Mesendoderm (in vitro differentiated cells): ENCODE data around the gene MAGEA4.

Experiments
- DNase-seq: peaks from one replicate; pipeline ENCODE4 v3.0.0; 2013
- H2AK5ac ChIP-seq: 2 replicates; pipeline ENCODE4 v1.6.1; 2013; ENCODE audit warnings: low read length, inconsistent platforms
- H2BK120ac ChIP-seq: 2 replicates; pipeline ENCODE4 v1.6.1; 2013; ENCODE audit warnings: low read depth, mild to moderate bottlenecking, low read length, moderate library complexity, mixed read lengths
- H2BK15ac ChIP-seq: replicated peaks from 2 replicates; pipeline ENCODE4 v1.6.1; 2013; ENCODE audit warnings: low read depth, mild to moderate bottlenecking, moderate library complexity
- H2BK5ac ChIP-seq: 2 replicates; pipeline ENCODE4 v1.6.1; 2013; ENCODE audit warnings: low read length, inconsistent platforms
- H3K18ac ChIP-seq: 2 replicates; pipeline ENCODE4 v1.6.1; 2013; ENCODE audit warnings: mild to moderate bottlenecking, low read length, mixed read lengths
- H3K23ac ChIP-seq: one replicate; pipeline ENCODE4 v1.6.1; 2013; ENCODE audit warnings: low read length
- H3K27ac ChIP-seq: 2 replicates; pipeline ENCODE4 v1.5.1; 2013; ENCODE audit warnings: low read depth, mild to moderate bottlenecking, inconsistent platforms, low read length, moderate library complexity
- H3K27me3 ChIP-seq: 2 replicates; pipeline ENCODE4 v1.6.1; 2013; ENCODE audit warnings: low read length, control low read depth, mild to moderate bottlenecking, inconsistent platforms; ENCODE audit not compliant: insufficient read depth, poor library complexity
- H3K36me3 ChIP-seq: 2 replicates; pipeline ENCODE4 v1.6.1; 2013; ENCODE audit warnings: low read length, inconsistent platforms; ENCODE audit not compliant: control insufficient read depth, insufficient read depth
- H3K4ac ChIP-seq: one replicate; pipeline ENCODE4 v1.6.1; 2013; ENCODE audit warnings: low read depth, mild to moderate bottlenecking, low read length, moderate library complexity
- H3K4me1 ChIP-seq: 2 replicates; pipeline ENCODE4 v1.6.1; 2013; ENCODE audit warnings: low read depth, low read length, inconsistent platforms; ENCODE audit not compliant: control insufficient read depth
- H3K4me2 ChIP-seq: 2 replicates; pipeline ENCODE4 v1.6.1; 2013; ENCODE audit warnings: low read length
- H3K4me3 ChIP-seq: 2 replicates; pipeline ENCODE4 v1.5.1; 2013; ENCODE audit warnings: mild to moderate bottlenecking, low read length
- H3K56ac ChIP-seq: one replicate; pipeline ENCODE4 v1.6.1; 2013; ENCODE audit warnings: low read length
- H3K79me1 ChIP-seq: 2 replicates; pipeline ENCODE4 v1.6.1; 2013; ENCODE audit warnings: low read length, inconsistent platforms
- H3K79me2 ChIP-seq: 2 replicates; pipeline ENCODE4 v1.6.1; 2013; ENCODE audit warnings: mild to moderate bottlenecking, low read length; ENCODE audit not compliant: control insufficient read depth, insufficient read depth
- H3K9ac ChIP-seq: 2 replicates; pipeline ENCODE4 v1.6.1; 2013; ENCODE audit warnings: low read length, inconsistent platforms
- H4K5ac ChIP-seq: one replicate; pipeline ENCODE4 v1.6.1; 2013; ENCODE audit warnings: low read length
- H4K8ac ChIP-seq: one replicate; pipeline ENCODE4 v1.6.1; 2013; ENCODE audit warnings: low read depth, mild to moderate bottlenecking, control low read depth, low read length, moderate library complexity
- WGBS: extraction: QIAGEN DNeasy Blood & Tissue Kit; methylation state at CpG from one replicate; pipeline ENCODE4 v1.1.7; 2013; ENCODE audit warnings: low lambda C conversion rate, missing lambda C conversion rate; ENCODE audit not compliant: insufficient coverage; ENCODE audit errors: extremely low coverage; 5-methylcytosine and 5-hydroxymethylcytosine counted together

The MAGEA4 gene

DNA sequence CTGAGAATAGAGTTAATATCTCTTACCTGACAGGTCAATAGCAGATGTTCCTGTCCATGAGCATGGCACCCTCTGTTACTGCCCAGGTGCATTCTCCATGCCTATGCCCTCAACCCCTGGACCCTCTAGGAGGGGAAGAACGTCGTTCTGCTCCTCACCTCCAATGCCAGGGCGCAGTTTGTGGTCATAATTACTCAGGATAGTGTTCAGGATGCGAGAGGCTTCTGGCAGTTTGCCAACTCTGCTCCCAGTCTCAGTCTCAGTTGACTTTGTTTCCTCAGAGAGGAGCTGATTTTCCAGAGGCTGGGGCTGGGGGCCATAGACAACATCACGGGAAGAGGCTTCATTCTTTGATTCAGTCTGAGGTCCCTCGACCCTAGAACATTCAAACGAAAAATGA, 57.3 kb downstream of the MAGEA4 start:
- no peaks in the 10 kb centered on the region for H3K79me2 ChIP-seq
- no peaks in the 10 kb centered on the region for H3K27me3 ChIP-seq
- DNase-seq = no peak
- no peak overlapping the region for H4K5ac ChIP-seq
- no peaks in the 10 kb centered on the region for H3K4me1 ChIP-seq
- no peak overlapping the region for H3K18ac ChIP-seq
- H4K8ac ChIP-seq = no peak overlapping the region
- no peak overlapping the region for H3K27ac ChIP-seq
- H3K9ac ChIP-seq = no peak overlapping the region
- no peak overlapping the region for H3K56ac ChIP-seq
- H3K36me3 ChIP-seq = no peaks in the 10 kb centered on the region
- no CpG with 5 or more reads among the region's 7 CpGs for WGBS
- no peak overlapping the region for H3K4me2 ChIP-seq
- H2AK5ac ChIP-seq = no peak overlapping the region
- no peaks in the 10 kb centered on the region for H3K79me1 ChIP-seq
- H3K23ac ChIP-seq = no peak overlapping the region
- H2BK5ac ChIP-seq = no peak overlapping the region
- H3K4ac ChIP-seq = no peak overlapping the region
- H2BK15ac ChIP-seq = no peak overlapping the region
- H3K4me3 ChIP-seq = no peak overlapping the region
- H2BK120ac ChIP-seq = no peak overlapping the region

GRCh38 chrX:151970661-151971060, 58.0 kb downstream of the MAGEA4 start:
- Histone ChIP-seq H3K27me3 (no peaks in the 10 kb centered on the region), H3K4ac (no peak overlapping the region), H3K9ac (no peak overlapping the region), H4K8ac (no peak overlapping the region), H4K5ac (no peak overlapping the region), H3K4me3 (no peak overlapping the region), H3K27ac (no peak overlapping the region), H2AK5ac (no peak overlapping the region), H3K4me2 (no peak overlapping the region), H2BK120ac (no peak overlapping the region), H3K4me1 (no peaks in the 10 kb centered on the region), H3K23ac (no peak overlapping the region), H3K79me2 (no peaks in the 10 kb centered on the region), H3K18ac (no peak overlapping the region), H3K56ac (no peak overlapping the region), H3K79me1 (no peaks in the 10 kb centered on the region), H3K36me3 (no peaks in the 10 kb centered on the region), H2BK5ac (no peak overlapping the region), H2BK15ac (no peak overlapping the region)
- no peak for DNase-seq
- WGBS = no CpG with 5 or more reads among the region's 6 CpGs

GRCh38 chrX:151973060-151973661, 60.5 kb downstream of the MAGEA4 start:
- no peak overlapping the region for H3K56ac ChIP-seq
- H3K79me2 ChIP-seq = no peaks in the 10 kb centered on the region
- no peaks in the 10 kb centered on the region for H3K79me1 ChIP-seq
- H3K4me2 ChIP-seq = no peak overlapping the region
- no peak overlapping the region for H4K5ac ChIP-seq
- H4K8ac ChIP-seq = no peak overlapping the region
- H3K4me1 ChIP-seq = no peaks in the 10 kb centered on the region
- H3K4ac ChIP-seq = no peak overlapping the region
- no peak overlapping the region for H3K4me3 ChIP-seq
- no peak overlapping the region for H2AK5ac ChIP-seq
- no peaks in the 10 kb centered on the region for H3K36me3 ChIP-seq
- no CpG with 5 or more reads among the region's 4 CpGs for WGBS
- H3K27ac ChIP-seq = no peak overlapping the region
- H2BK15ac ChIP-seq = no peak overlapping the region
- no peak overlapping the region for H2BK120ac ChIP-seq
- no peak overlapping the region for H2BK5ac ChIP-seq
- no peak overlapping the region for H3K9ac ChIP-seq
- H3K23ac ChIP-seq = no peak overlapping the region
- no peak overlapping the region for H3K18ac ChIP-seq
- peak; percentile 29 for DNase-seq
- no peaks in the 10 kb centered on the region for H3K27me3 ChIP-seq

GRCh38 chrX:151973851-151974335, 61.2 kb downstream of the MAGEA4 start:
- Histone ChIP-seq H2BK5ac (no peak overlapping the region), H2BK120ac (no peak overlapping the region), H2BK15ac (no peak overlapping the region), H3K4me1 (no peaks in the 10 kb centered on the region), H3K4ac (no peak overlapping the region), H3K9ac (peak overlapping the region; percentile 17), H3K18ac (peak overlapping the region; percentile 53), H3K27ac (no peak overlapping the region), H3K4me2 (no peak overlapping the region), H3K79me2 (no peaks in the 10 kb centered on the region), H3K36me3 (no peaks in the 10 kb centered on the region), H4K8ac (no peak overlapping the region), H3K56ac (peak overlapping the region; percentile 74), H3K4me3 (no peak overlapping the region), H3K79me1 (no peaks in the 10 kb centered on the region), H2AK5ac (no peak overlapping the region), H4K5ac (no peak overlapping the region), H3K27me3 (no peaks in the 10 kb centered on the region), H3K23ac (no peak overlapping the region)
- peak; percentile 47 for DNase-seq
- no CpG with 5 or more reads among the region's 21 CpGs for WGBS
